ENCODE results near the gene KCNQ1.

KCNQ1 gene

GRCh38 chr11:2776351-2777061 lies 331.7 kb downstream of the KCNQ1 start:
- no peak for DNase-seq

- DNase-seq, result no peak
These were observed 332.6 kb downstream of the KCNQ1 start for GRCh38 chr11:2777386-2777785.

- DNase-seq, result no peak
These were observed 333.2 kb downstream of the KCNQ1 start for GRCh38 chr11:2777871-2778629.

GRCh38 chr11:2778630-2779498 lies 334.1 kb downstream of the KCNQ1 start:
- no peak for DNase-seq

GRCh38 chr11:2779499-2779980 lies 334.7 kb downstream of the KCNQ1 start:
- no peak for DNase-seq

GRCh38 chr11:2779981-2780849 lies 335.4 kb downstream of the KCNQ1 start:
- no peak for DNase-seq

GRCh38 chr11:2780850-2781407 lies 336.1 kb downstream of the KCNQ1 start:
- no peak for DNase-seq

GRCh38 chr11:2781408-2782274 lies 336.8 kb downstream of the KCNQ1 start:
- DNase-seq, result no peak

GRCh38 chr11:2782769-2783168 lies 338.0 kb downstream of the KCNQ1 start:
- no peak for DNase-seq

- no peak for DNase-seq
These were observed 338.8 kb downstream of the KCNQ1 start for GRCh38 chr11:2783536-2784082.

GRCh38 chr11:2787816-2788167 lies 343.0 kb downstream of the KCNQ1 start:
- DNase-seq, result no peak

GRCh38 chr11:2788168-2789071 lies 343.6 kb downstream of the KCNQ1 start:
- DNase-seq, result no peak

GRCh38 chr11:2789331-2789730 lies 344.5 kb downstream of the KCNQ1 start:
- no peak for DNase-seq

GRCh38 chr11:2789791-2790567 lies 345.2 kb downstream of the KCNQ1 start:
- DNase-seq, result no peak

- no peak for DNase-seq
These were observed 345.7 kb downstream of the KCNQ1 start for GRCh38 chr11:2790568-2790921.

- no peak for DNase-seq
These were observed 346.3 kb downstream of the KCNQ1 start for GRCh38 chr11:2791139-2791520.

- DNase-seq, result no peak
These were observed 346.9 kb downstream of the KCNQ1 start for GRCh38 chr11:2791521-2792380.

All from amniotic stem cell (primary cell).